Activated CD4-positive, alpha-beta T cell treated with anti-CD3 and anti-CD28 coated beads, Interleukin-2, amount 50 U/mL, for 1 hour (primary cell): Measurements from ENCODE around the gene TMEM259.
"Not testable (repeated sequence)": the region's sequence is repeated elsewhere in the genome, so short reads cannot be mapped to it uniquely, and the experiment has no call there.

Experiments
- DNase-seq: peaks from one replicate; pipeline ENCODE4 v3.0.0-alpha.2; 2020

The TMEM259 gene

GRCh38 chr19:1038978-1039645 is 18.2 kb upstream of the TMEM259 start:
- no peak for DNase-seq

GRCh38 chr19:1037621-1038064 is 16.7 kb upstream of the TMEM259 start:
- no peak for DNase-seq

GRCh38 chr19:1035998-1036621 is 15.2 kb upstream of the TMEM259 start:
- DNase-seq: no peak

- DNase-seq: no peak
Measured at GRCh38 chr19:1032264-1032867, 11.4 kb upstream of the TMEM259 start.

GRCh38 chr19:1028062-1028926 is 7.4 kb upstream of the TMEM259 start:
- peak; percentile 64 for DNase-seq

GRCh38 chr19:1027650-1028061 is 6.7 kb upstream of the TMEM259 start:
- no peak for DNase-seq

GRCh38 chr19:1026783-1027649 is 6.1 kb upstream of the TMEM259 start:
- DNase-seq: no peak

GRCh38 chr19:1025960-1026782 is 5.2 kb upstream of the TMEM259 start, which contains the start of gene CNN2:
TSS of gene CNN2 (plus strand) at chr19:1026608. CDS start at chr19:1026662, 54 bp downstream.
- peak; percentile 53 for DNase-seq

- DNase-seq: not testable (repeated sequence)
Measured at GRCh38 chr19:1025080-1025479, 4.2 kb upstream of the TMEM259 start.

- not testable (repeated sequence) for DNase-seq
Measured at GRCh38 chr19:1023883-1024188, 2.9 kb upstream of the TMEM259 start.

GRCh38 chr19:1019980-1020867 is 699 bp downstream of the TMEM259 start:
- DNase-seq: no peak

- DNase-seq: no peak
Measured at GRCh38 chr19:1019616-1019961, 1.3 kb downstream of the TMEM259 start.

- DNase-seq: no peak
Measured at GRCh38 chr19:1018932-1019615, 1.8 kb downstream of the TMEM259 start.

- no peak for DNase-seq
Measured at GRCh38 chr19:1018393-1018792, 2.5 kb downstream of the TMEM259 start.

- no peak for DNase-seq
Measured at GRCh38 chr19:1017906-1018305, 3.0 kb downstream of the TMEM259 start.

- DNase-seq: no peak
Measured at GRCh38 chr19:1017115-1017905, 3.6 kb downstream of the TMEM259 start.

GRCh38 chr19:1016647-1017114 is 4.2 kb downstream of the TMEM259 start:
- no peak for DNase-seq

- DNase-seq: no peak
Measured at GRCh38 chr19:1015782-1016646, 4.9 kb downstream of the TMEM259 start.
